Muscle of leg (tissue), 11 donors: ENCODE results near the gene COL10A1. TPM values are rescaled to one million over a fixed set of nuclear protein-coding genes. Genes with fewer than 3 reads are reported as not detected.

Experiments
- DNase-seq: peaks from one replicate; pipeline ENCODE4 v3.0.0; 2013
- H3K27ac ChIP-seq: one replicate; pipeline ENCODE4 v1.5.1; 2013; ENCODE audit warnings: mild to moderate bottlenecking, low read length, control low read depth
- H3K27me3 ChIP-seq: one replicate; pipeline ENCODE4 v1.6.1; 2013; ENCODE audit warnings: low read length; ENCODE audit not compliant: control insufficient read depth, insufficient read depth
- H3K36me3 ChIP-seq: one replicate; pipeline ENCODE4 v1.6.1; 2013; ENCODE audit warnings: low read length; ENCODE audit not compliant: control insufficient read depth, insufficient read depth
- H3K4me1 ChIP-seq: one replicate; pipeline ENCODE4 v1.6.1; 2013; ENCODE audit warnings: low read length; ENCODE audit not compliant: control insufficient read depth, insufficient read depth
- H3K4me3 ChIP-seq: one replicate; pipeline ENCODE4 v1.5.1; 2013; ENCODE audit warnings: low read length, control low read depth
- H3K9me3 ChIP-seq: replicated peaks from 2 replicates; pipeline ENCODE4 v1.6.1; 2013; ENCODE audit warnings: low read depth, low read length; ENCODE audit not compliant: control insufficient read depth
- WGBS: methylation state at CpG from one replicate; pipeline ENCODE4 v1.1.5; 2013; ENCODE audit warnings: missing lambda C conversion rate; ENCODE audit not compliant: insufficient coverage; 5-methylcytosine and 5-hydroxymethylcytosine counted together
- polyA plus RNA-seq, 8 donors: library from polyadenylated mRNA; unstranded; fragments of 120-200 nt; gene quantifications; one replicate each; pipeline versions ENCODE4 v1.2.1 to v1.2.3, GENCODE V29; 2013; ENCODE audit warnings: inconsistent platforms in 1 of 8, low replicate concordance in 1 of 8; ENCODE audit not compliant: insufficient read length in 8 of 8, insufficient read depth in 1 of 8
- total RNA-seq: library from RNA; stranded (reverse); fragments of 120-200 nt; gene quantifications from one replicate; pipeline ENCODE4 v1.2.4, GENCODE V29; 2013

COL10A1 gene
- total and polyA plus RNA-seq, 9 donors: 0.16 to 1.9 (median 0.33) TPM

DNA sequence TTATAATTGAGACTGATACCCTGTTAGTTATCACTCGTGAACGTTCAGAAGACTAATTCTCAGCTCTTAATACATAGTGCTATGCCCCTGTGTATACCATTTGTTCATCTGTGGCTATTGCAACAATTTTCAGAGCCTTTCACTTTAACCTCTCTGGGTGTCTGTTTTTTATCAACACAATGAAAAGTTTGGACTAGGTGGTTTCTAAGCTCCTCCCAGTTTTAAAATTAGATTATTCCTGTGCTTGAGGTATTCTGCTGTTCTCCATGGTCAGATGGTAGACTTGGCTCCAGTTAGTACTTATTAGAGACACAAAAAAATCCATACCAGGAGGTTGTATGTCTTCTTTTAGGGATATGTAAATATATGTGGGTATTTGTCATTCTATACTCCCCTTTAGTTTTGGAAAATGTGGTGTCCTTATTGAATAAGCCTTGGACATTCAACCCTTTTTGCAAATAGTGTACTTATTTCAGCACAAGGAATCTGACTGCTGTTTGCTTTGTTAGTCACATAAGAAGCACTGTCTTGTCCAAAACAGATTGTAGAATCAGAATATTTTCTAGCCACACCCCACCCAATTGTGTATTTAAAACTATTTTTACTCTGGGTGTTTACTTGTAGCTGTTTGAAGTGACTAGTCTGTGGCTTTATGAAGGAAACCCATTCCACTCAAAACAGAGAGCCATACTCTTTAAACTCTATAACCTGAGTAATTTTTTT is 2.0 kb upstream of the COL10A1 start:
- no CpG with 5 or more reads among the region's 2 CpGs for WGBS
- Histone ChIP-seq H3K9me3 (no peaks in the 10 kb centered on the region), H3K4me3 (no peak overlapping the region), H3K4me1 (no peaks in the 10 kb centered on the region), H3K27me3 (no peaks in the 10 kb centered on the region), H3K27ac (no peak overlapping the region), H3K36me3 (no peaks in the 10 kb centered on the region)
- no peak for DNase-seq

DNA sequence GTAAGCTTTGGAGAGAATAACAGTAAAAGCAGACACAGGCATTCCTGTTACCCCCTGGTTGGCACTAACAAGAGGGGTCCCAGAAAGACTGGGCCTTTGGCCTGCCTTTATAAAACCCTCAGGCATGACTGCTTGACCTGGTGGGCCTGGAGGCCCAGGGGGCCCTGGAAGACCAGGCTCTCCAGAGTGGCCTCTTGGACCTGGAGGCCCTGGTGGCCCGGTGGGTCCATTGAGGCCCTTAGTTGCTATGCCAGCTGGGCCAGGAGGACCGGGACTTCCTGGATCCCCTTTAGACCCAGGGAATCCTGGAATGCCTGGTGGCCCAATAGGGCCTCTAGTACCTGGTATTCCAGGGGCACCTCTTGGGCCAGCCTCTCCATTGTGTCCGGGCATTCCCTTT is 5.5 kb downstream of the COL10A1 start:
- H3K27me3 ChIP-seq: no peaks in the 10 kb centered on the region
- no peak overlapping the region for H3K27ac ChIP-seq
- H3K4me1 ChIP-seq: no peaks in the 10 kb centered on the region
- no peaks in the 10 kb centered on the region for H3K9me3 ChIP-seq
- H3K36me3 ChIP-seq: peaks cover 4% of the 10 kb centered on the region
- 92% methylated on average over 3 of the region's 3 CpGs for WGBS
- H3K4me3 ChIP-seq: no peak overlapping the region
- DNase-seq: no peak

DNA sequence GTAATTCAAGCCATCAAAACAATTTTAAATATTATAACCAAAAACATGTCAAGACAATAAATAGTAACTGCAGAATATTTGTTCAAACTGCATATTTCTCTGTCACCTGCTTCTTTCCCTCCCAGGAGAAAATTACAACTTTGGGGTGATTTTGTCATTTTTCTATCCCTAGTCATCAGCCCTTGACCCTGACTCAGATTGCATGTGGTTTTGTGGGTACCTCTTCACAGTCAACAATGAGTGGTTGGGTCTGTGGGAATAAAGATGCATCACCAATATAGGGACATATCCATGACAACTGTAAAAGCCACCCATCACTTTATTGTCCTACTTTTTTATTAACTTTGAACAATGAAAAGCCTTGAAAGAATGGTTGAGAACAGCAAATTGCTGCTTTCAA is 7.3 kb downstream of the COL10A1 start:
- H3K27ac ChIP-seq: no peak overlapping the region
- no peaks in the 10 kb centered on the region for H3K9me3 ChIP-seq
- no peak overlapping the region for H3K4me3 ChIP-seq
- no peaks in the 10 kb centered on the region for H3K27me3 ChIP-seq
- no peaks in the 10 kb centered on the region for H3K4me1 ChIP-seq
- peaks cover 11% of the 10 kb centered on the region for H3K36me3 ChIP-seq
- DNase-seq: no peak

DNA sequence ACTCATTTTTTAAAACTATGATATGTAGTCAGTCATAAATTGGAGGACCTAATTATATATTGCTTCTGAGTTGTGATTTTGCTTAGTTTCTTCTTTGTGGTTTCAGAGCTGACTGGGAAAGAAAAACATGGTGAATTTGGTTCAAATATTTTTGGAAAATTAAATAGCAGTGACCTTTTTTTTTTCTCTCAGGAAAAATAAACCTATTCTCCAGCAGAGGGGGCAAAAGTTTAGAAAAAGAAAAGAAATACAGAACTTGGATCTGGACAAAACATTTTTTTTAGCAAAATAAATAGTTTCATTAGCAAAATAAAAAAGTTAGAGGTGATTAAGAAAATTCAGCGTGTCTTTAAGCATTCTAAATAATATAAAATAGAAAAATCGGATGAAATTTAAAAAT is 10.2 kb downstream of the COL10A1 start:
- Histone ChIP-seq H3K9me3 (no peaks in the 10 kb centered on the region), H3K4me1 (no peaks in the 10 kb centered on the region), H3K36me3 (peaks cover 11% of the 10 kb centered on the region), H3K27me3 (no peaks in the 10 kb centered on the region), H3K27ac (no peak overlapping the region), H3K4me3 (no peak overlapping the region)
- WGBS: no CpG with 5 or more reads among the region's 2 CpGs
- DNase-seq: no peak

DNA sequence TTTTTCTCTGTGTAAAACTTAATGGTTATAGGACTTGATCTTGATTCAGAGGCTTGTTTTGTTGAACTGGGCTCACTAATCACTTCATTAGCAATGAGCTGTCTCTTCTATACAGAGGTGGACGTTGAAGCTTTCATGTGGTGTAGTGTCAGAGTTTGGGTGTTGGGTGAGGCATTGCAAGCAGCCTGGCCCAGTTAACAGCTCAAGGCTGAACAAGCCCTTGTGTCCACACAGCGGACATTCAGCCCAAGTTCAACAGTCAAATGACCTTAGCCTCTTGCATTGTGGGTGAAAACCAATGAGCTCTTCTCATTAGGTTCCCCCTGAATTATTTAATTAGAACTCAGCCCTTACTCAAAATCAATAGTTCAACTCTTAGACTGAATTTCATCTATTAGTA is 12.5 kb downstream of the COL10A1 start:
- Histone ChIP-seq H3K9me3 (no peaks in the 10 kb centered on the region), H3K36me3 (peaks cover 25% of the 10 kb centered on the region), H3K4me3 (no peak overlapping the region), H3K27ac (no peak overlapping the region), H3K27me3 (no peaks in the 10 kb centered on the region), H3K4me1 (no peaks in the 10 kb centered on the region)
- DNase-seq: no peak
- WGBS: 92% methylated on average over 2 of the region's 2 CpGs

DNA sequence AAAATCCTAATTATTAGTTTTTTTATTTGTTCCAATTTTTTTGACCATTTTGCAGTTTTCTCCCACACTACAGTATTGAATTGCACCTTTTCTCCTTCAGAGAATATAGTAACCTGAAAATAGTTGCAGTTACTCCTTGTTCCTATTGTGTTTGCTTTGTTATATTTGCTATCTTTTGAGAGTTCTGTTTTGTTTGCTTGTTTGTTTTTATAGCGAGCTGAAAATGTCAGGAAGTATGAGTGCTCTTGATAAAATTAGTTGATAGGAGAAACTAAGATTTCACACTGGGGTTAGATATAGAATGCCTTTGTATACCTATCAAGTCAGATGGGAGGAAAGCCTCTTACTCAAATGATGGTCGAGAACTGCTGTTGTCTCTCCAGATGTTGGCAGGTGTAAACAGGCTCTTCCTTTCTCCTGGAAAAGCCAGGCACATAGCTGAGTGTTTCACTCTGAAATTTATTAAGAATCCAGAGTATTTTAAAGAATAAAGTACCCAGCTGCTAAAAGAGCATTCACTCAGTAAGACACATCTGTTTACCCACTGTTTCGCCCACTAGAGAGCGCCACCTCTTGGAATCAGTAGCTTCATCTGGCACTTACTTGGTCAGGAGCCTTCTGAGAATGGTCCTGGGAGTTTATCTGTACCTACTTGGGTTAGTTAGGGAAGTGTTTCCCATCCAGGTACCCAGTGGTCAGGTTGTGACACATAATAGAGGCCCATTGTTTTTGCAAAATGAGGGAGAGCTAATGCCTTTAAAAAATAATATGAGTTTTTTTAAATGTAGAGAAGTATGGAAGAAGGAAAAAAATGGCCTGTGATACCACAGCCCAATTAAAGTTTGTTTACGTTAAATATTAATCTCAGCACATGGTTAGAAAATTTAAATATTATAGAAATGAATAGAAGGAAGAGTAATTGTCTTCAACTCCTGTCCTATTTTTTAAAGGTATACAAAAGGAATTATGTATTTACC is 14.1 kb downstream of the COL10A1 start:
- no peaks in the 10 kb centered on the region for H3K4me1 ChIP-seq
- no peak overlapping the region for H3K27ac ChIP-seq
- H3K36me3 ChIP-seq: peaks cover 25% of the 10 kb centered on the region
- no peaks in the 10 kb centered on the region for H3K27me3 ChIP-seq
- H3K9me3 ChIP-seq: no peaks in the 10 kb centered on the region
- no peak overlapping the region for H3K4me3 ChIP-seq
- no CpG with 5 or more reads among the region's 5 CpGs for WGBS
- DNase-seq: no peak

DNA sequence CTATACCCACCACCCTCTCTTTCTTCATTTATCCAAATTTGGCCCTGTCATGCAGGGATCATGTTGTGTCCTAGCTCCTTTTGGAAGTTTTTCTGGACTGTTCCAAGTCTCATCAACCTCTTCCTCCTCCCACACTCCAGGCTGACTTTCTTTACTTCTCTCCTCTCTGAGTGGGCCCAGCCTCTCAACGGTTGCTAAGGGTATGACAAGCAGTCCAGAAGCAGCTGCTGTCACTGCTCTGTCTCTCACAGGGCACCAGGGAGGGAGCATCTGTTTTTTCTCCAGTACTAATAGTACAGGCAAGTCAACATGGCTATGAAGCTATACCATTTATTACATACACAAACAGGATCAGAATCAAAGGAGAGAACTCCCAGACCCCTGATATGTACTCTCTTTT is 17.1 kb downstream of the COL10A1 start:
- H3K36me3 ChIP-seq: peaks cover 20% of the 10 kb centered on the region
- H3K4me1 ChIP-seq: no peaks in the 10 kb centered on the region
- H3K4me3 ChIP-seq: no peak overlapping the region
- DNase-seq: no peak
- H3K27ac ChIP-seq: no peak overlapping the region
- 80% methylated on average over 1 of the region's 1 CpG for WGBS
- H3K9me3 ChIP-seq: no peaks in the 10 kb centered on the region
- H3K27me3 ChIP-seq: no peaks in the 10 kb centered on the region

DNA sequence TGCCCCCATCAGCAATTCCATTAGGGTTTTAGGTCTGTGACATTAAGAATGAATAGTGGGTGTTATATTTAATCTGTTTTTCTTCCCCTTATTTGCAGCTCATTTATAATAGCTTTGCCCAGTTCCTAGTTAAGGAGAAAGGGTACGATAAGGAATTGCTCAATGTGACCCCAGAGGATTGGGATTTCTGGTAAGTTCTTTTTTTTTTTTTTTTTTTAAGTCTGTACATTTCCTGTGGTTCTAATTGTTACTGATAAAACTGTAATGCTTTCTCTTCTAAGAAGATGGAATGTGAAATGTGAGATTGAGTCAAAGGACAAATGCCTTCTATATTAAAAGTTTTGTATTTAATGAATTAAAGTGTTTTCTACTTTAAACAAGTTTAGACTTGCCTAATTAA is 19.8 kb downstream of the COL10A1 start:
- Histone ChIP-seq H3K27me3 (no peaks in the 10 kb centered on the region), H3K27ac (no peak overlapping the region), H3K4me1 (peaks cover 4% of the 10 kb centered on the region), H3K4me3 (no peak overlapping the region), H3K9me3 (no peaks in the 10 kb centered on the region), H3K36me3 (peaks cover 15% of the 10 kb centered on the region)
- no peak for DNase-seq
- no CpG with 5 or more reads among the region's 1 CpG for WGBS

DNA sequence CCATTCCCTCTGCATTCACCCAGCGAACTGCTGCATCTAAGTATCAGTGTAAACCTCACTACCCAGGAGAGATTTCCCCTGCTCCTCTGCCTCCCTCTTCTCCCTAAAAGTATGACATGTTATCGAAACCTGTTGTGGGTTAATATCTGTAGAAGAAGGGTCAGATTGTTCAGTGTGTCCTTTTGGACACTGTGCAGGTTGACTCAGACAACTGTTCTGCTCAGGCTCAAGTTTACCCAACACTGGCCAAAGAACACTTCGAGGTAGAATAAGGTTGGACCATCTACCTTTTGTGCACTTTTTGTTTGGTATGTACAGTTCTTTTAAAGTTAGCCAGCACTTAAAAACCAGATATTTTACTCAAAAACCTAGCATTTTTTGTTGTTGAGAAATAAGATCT is 20.7 kb downstream of the COL10A1 start:
- no peaks in the 10 kb centered on the region for H3K9me3 ChIP-seq
- H3K27me3 ChIP-seq: peaks cover 2% of the 10 kb centered on the region
- H3K27ac ChIP-seq: no peak overlapping the region
- no peak for DNase-seq
- no CpG with 5 or more reads among the region's 3 CpGs for WGBS
- peaks cover 4% of the 10 kb centered on the region for H3K4me1 ChIP-seq
- H3K4me3 ChIP-seq: no peak overlapping the region
- H3K36me3 ChIP-seq: peaks cover 8% of the 10 kb centered on the region

DNA sequence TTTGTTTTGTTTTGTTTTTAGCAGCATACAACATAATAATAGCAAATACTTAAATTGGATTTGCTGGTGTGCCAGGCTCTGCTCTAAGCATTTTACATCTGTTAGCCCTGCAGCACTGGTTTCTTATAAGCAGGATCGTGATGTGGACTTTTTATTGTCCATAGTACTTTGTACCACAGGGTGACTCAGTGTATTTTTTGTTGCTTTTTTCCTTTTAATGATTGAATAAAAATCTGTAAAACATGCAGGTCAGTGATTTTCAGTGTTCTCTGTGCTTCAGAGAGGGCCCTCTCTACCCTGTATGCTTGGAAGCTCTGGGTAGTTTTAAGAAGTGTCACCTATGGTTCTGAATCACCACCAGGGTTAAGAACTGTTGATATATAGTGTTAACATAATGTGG is 21.3 kb downstream of the COL10A1 start:
- no peak overlapping the region for H3K4me3 ChIP-seq
- H3K27ac ChIP-seq: no peak overlapping the region
- H3K27me3 ChIP-seq: peaks cover 2% of the 10 kb centered on the region
- no peaks in the 10 kb centered on the region for H3K9me3 ChIP-seq
- WGBS: no CpG with 5 or more reads among the region's 1 CpG
- peaks cover 4% of the 10 kb centered on the region for H3K4me1 ChIP-seq
- peaks cover 7% of the 10 kb centered on the region for H3K36me3 ChIP-seq
- DNase-seq: no peak
